ENCODE results near the gene LMAN1. TPM values are rescaled to one million over a fixed set of nuclear protein-coding genes. Genes with fewer than 3 reads are reported as not detected.

LMAN1 gene
- total and polyA plus RNA-seq, 4 donors = 77.2 to 265 (median 98.6) TPM

GRCh38 chr18:59388817-59389216 lies 29.8 kb upstream of the LMAN1 start:
- Histone ChIP-seq H3K9ac (ENCODE audit: low read depth in 1 of 2, low read length in 2 of 2) (no peak overlapping the region), H3K4me1 (ENCODE audit: control insufficient read depth in 4 of 4, insufficient read depth in 4 of 4, low read length in 3 of 4) (no peaks in the 10 kb centered on the region), H3K9me3 (ENCODE audit: control insufficient read depth in 4 of 4, low read length in 3 of 4) (no peaks in the 10 kb centered on the region), H3K4me3 (ENCODE audit: low read depth in 1 of 3, low read length in 3 of 3) (no peak overlapping the region), H3K27me3 (ENCODE audit: control insufficient read depth in 4 of 4, insufficient read depth in 4 of 4, low read length in 3 of 4) (peaks cover 0 to 4% (median 0%) of the 10 kb centered on the region in 4 donors), H3K27ac (ENCODE audit: low read depth in 1 of 2, low read length in 2 of 2) (no peak overlapping the region), H3K36me3 (ENCODE audit: control insufficient read depth in 4 of 4, insufficient read depth in 3 of 4, low read depth in 1 of 4, low read length in 3 of 4) (no peaks in the 10 kb centered on the region)
- TF ChIP-seq HNF4A (conservative IDR thresholded peaks at IDR 0.05) = no peak
- TF ChIP-seq, protein P1, sequence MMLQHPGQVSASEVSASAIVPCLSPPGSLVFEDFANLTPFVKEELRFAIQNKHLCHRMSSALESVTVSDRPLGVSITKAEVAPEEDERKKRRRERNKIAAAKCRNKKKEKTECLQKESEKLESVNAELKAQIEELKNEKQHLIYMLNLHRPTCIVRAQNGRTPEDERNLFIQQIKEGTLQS (IDR thresholded peaks at IDR 0.05) = no peak
- TF ChIP-seq, protein P2, sequence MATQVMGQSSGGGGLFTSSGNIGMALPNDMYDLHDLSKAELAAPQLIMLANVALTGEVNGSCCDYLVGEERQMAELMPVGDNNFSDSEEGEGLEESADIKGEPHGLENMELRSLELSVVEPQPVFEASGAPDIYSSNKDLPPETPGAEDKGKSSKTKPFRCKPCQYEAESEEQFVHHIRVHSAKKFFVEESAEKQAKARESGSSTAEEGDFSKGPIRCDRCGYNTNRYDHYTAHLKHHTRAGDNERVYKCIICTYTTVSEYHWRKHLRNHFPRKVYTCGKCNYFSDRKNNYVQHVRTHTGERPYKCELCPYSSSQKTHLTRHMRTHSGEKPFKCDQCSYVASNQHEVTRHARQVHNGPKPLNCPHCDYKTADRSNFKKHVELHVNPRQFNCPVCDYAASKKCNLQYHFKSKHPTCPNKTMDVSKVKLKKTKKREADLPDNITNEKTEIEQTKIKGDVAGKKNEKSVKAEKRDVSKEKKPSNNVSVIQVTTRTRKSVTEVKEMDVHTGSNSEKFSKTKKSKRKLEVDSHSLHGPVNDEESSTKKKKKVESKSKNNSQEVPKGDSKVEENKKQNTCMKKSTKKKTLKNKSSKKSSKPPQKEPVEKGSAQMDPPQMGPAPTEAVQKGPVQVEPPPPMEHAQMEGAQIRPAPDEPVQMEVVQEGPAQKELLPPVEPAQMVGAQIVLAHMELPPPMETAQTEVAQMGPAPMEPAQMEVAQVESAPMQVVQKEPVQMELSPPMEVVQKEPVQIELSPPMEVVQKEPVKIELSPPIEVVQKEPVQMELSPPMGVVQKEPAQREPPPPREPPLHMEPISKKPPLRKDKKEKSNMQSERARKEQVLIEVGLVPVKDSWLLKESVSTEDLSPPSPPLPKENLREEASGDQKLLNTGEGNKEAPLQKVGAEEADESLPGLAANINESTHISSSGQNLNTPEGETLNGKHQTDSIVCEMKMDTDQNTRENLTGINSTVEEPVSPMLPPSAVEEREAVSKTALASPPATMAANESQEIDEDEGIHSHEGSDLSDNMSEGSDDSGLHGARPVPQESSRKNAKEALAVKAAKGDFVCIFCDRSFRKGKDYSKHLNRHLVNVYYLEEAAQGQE (IDR thresholded peaks at IDR 0.05) = no peak
- TF ChIP-seq RXRA (IDR thresholded peaks at IDR 0.05) = no peak
- no peak for TF ChIP-seq JUND (IDR thresholded peaks at IDR 0.05)
- no peak for TF ChIP-seq SP1 (IDR thresholded peaks at IDR 0.05)
- no peak for TF ChIP-seq EGR1 (IDR thresholded peaks at IDR 0.05; ENCODE audit: low read depth in 2 of 2)
- no peak for TF ChIP-seq FOXA1 (IDR thresholded peaks at IDR 0.05)
- no peak for TF ChIP-seq HNF4G (IDR thresholded peaks at IDR 0.05)
- no peak for TF ChIP-seq FOXA2 (IDR thresholded peaks at IDR 0.05)
- no peak for TF ChIP-seq NR2F2 (IDR thresholded peaks at IDR 0.05)
- TF ChIP-seq RAD21 (IDR thresholded peaks at IDR 0.05) = no peak
- TF ChIP-seq GABPA (IDR thresholded peaks at IDR 0.05 in 1 of 2, conservative IDR thresholded peaks at IDR 0.05 in 1 of 2) = no peak
- TF ChIP-seq TAF1 (conservative IDR thresholded peaks at IDR 0.05) = no peak
- DNase-seq (ENCODE audit: low spot score) = no peak
- 73% methylated on average over 4 of the region's 4 CpGs for WGBS

- WGBS = 72% methylated on average over 11 of the region's 11 CpGs
- no peak for TF ChIP-seq RXRA (IDR thresholded peaks at IDR 0.05)
- no peak for TF ChIP-seq SP1 (IDR thresholded peaks at IDR 0.05)
- no peak for TF ChIP-seq MAX (IDR thresholded peaks at IDR 0.05)
- TF ChIP-seq RAD21 (IDR thresholded peaks at IDR 0.05) = no peak
- Histone ChIP-seq H3K4me1 (ENCODE audit: control insufficient read depth in 4 of 4, insufficient read depth in 4 of 4, low read length in 3 of 4) (no peaks in the 10 kb centered on the region), H3K4me3 (ENCODE audit: low read depth in 1 of 3, low read length in 3 of 3) (no peak overlapping the region), H3K27ac (ENCODE audit: low read depth in 1 of 2, low read length in 2 of 2) (no peak overlapping the region), H3K27me3 (ENCODE audit: control insufficient read depth in 4 of 4, insufficient read depth in 4 of 4, low read length in 3 of 4) (peaks cover 0 to 4% (median 0%) of the 10 kb centered on the region in 4 donors), H3K9me3 (ENCODE audit: control insufficient read depth in 4 of 4, low read length in 3 of 4) (no peaks in the 10 kb centered on the region), H3K9ac (ENCODE audit: low read depth in 1 of 2, low read length in 2 of 2) (no peak overlapping the region), H3K36me3 (ENCODE audit: control insufficient read depth in 4 of 4, insufficient read depth in 3 of 4, low read depth in 1 of 4, low read length in 3 of 4) (no peaks in the 10 kb centered on the region)
- DNase-seq (ENCODE audit: low spot score) = no peak
These were observed 28.9 kb upstream of the LMAN1 start for GRCh38 chr18:59387687-59388565.
